HG03469 (cell line): ENCODE data around the gene RHBDD1.
A peak's percentile ranks its signal among the peaks of the same experiment; 100 is the strongest.

Experiments used
- ATAC-seq: cut with Tn5 transposase; IDR thresholded peaks from one replicate; pipeline ENCODE4 v1.9.1; 2021; ENCODE audit warnings: mild to moderate bottlenecking, moderate library complexity, moderate number of reproducible peaks; ENCODE audit not compliant: unreplicated experiment

Gene RHBDD1

GRCh38 chr2:226978300-226978699 is 142.4 kb downstream of the RHBDD1 start:
- no peak for ATAC-seq

- no peak for ATAC-seq
These were observed 143.2 kb downstream of the RHBDD1 start for GRCh38 chr2:226979004-226979403.

- ATAC-seq = no peak
These were observed 146.0 kb downstream of the RHBDD1 start for GRCh38 chr2:226981791-226982326.

- ATAC-seq = no peak
These were observed 148.3 kb downstream of the RHBDD1 start for GRCh38 chr2:226983895-226984749.

- peak; percentile 99 for ATAC-seq
These were observed 149.1 kb downstream of the RHBDD1 start for GRCh38 chr2:226984750-226985582.

GRCh38 chr2:226985583-226985946 is 149.7 kb downstream of the RHBDD1 start:
- ATAC-seq = no peak

- ATAC-seq = no peak
These were observed 155.8 kb downstream of the RHBDD1 start for GRCh38 chr2:226991663-226992062.

- ATAC-seq = no peak
These were observed 157.3 kb downstream of the RHBDD1 start for GRCh38 chr2:226993171-226993570.

GRCh38 chr2:226994775-226995174 is 158.9 kb downstream of the RHBDD1 start:
- ATAC-seq = no peak

GRCh38 chr2:226995625-226996041 is 159.8 kb downstream of the RHBDD1 start:
- no peak for ATAC-seq

- ATAC-seq = no peak
These were observed 163.8 kb downstream of the RHBDD1 start for GRCh38 chr2:226999661-227000060.

GRCh38 chr2:227000123-227000522 is 164.3 kb downstream of the RHBDD1 start:
- no peak for ATAC-seq

- no peak for ATAC-seq
These were observed 168.6 kb downstream of the RHBDD1 start for GRCh38 chr2:227004482-227004881.

- no peak for ATAC-seq
These were observed 170.5 kb downstream of the RHBDD1 start for GRCh38 chr2:227006189-227006897.

GRCh38 chr2:227007148-227007547 is 171.3 kb downstream of the RHBDD1 start:
- ATAC-seq = no peak

GRCh38 chr2:227007940-227008339 is 172.1 kb downstream of the RHBDD1 start:
- ATAC-seq = no peak

GRCh38 chr2:227010433-227010832 is 174.6 kb downstream of the RHBDD1 start:
- ATAC-seq = no peak

- no peak for ATAC-seq
These were observed 177.5 kb downstream of the RHBDD1 start for GRCh38 chr2:227013330-227013729.

GRCh38 chr2:227013881-227014280 is 178.0 kb downstream of the RHBDD1 start:
- no peak for ATAC-seq

GRCh38 chr2:227016894-227017293 is 181.0 kb downstream of the RHBDD1 start:
- ATAC-seq = no peak

GRCh38 chr2:227020416-227020815 is 184.6 kb downstream of the RHBDD1 start:
- ATAC-seq = no peak
